ENCODE results near the gene SNRPE.

The SNRPE gene

GRCh38 chr1:203888807-203889251, 27.4 kb downstream of the SNRPE start:
- DNase-seq: no peak

DNA sequence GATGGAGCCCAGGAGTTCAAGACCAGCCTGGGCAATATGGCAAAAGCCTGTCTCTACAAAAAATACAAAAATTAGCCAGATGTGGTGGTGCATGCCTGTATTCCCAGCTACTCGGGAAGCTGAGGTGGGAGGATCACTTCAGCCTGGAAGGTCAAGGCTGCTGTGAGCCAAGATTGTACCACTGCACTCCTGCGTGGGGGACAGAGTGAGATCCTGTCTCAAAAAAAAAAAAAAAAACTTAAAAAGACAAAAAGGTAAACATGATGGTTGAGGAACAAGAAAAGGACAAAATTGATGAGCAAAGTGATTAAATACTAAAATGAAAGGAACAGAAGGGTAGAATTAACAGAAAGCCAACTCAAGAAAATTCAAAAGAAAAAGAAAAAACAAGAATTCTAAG, 30.6 kb downstream of the SNRPE start:
- DNase-seq: no peak

DNA sequence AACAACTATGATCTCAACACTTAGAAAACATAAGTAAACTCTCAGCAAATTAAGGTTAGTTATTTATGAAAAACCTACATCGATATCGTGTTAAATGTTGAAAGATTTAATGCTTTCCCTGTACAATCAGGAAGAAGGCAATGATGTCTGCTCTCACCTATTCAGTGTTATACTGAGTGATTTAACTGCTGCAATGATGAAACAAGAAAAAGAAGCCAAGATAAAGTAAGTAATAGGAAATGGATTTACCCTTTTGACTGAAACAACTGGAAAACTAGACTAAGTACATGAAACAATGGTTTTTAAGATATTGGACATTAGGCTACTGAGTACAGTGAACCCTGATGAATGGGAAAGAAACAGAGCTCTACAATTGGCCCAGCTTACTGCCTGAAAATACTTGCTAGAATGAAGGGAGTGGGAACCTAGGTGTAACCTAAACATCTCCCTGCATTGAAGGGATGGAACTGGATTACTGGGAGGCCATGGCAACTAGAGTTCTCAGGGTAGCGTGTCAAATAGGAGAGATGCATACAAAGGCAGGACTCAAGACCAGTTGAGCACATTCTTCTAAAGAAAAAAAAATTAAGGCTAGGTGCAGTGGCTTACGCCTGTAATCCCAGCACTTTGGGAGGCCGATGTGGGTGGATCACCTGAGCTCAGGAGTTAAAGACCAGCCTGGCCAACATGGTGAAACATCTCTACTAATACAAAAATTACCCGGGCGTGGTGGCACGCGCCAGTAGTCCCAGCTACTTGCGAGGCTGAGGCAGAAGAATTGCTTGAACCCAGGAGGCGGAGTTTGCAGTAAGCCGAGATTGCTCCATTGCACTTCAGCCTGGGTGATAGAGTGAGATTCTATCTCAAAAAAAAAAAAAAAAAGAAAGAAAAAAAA, 37.3 kb downstream of the SNRPE start:
- no peak for DNase-seq

DNA sequence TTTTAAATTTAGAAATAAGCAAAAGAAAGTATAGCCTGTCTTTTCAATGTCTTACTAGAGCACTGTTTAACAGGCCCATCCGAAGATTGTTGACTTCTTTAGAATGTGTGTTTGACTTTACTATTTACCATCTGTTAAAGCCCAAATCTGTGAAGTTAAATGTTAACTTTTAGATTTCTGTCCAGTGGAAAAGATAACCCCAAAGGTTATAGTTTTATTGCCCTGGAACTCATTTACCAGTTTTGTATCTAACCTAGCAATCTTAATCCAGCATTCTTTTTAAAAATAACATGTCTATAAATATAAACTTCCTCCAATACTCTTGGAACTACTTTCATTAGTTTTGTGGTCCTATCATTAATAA, 37.9 kb downstream of the SNRPE start:
- no peak for DNase-seq

GRCh38 chr1:203899869-203900714, 38.7 kb downstream of the SNRPE start:
- no peak for DNase-seq

GRCh38 chr1:203901581-203901980, 40.2 kb downstream of the SNRPE start:
- no peak for DNase-seq

DNA sequence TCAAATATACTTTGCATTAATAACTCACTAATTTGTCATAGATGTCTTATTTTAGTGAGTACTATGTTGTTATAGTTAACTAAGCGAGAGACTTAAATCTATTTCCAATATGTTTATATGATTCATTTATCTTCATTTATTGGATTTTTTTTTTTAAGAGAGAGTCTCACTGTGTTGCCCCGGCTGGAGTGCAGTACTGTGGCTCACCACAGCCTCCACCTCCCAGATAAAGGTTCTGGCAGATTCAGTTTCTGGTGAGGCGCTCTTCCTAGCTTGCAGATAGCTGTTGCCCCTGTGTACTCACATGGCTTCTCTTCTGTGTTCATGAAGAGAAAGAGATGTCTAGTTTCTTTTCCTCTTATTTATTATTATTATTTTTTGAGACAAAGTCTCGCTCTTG, 43.9 kb downstream of the SNRPE start:
- no peak for DNase-seq

- DNase-seq: no peak
Measured at GRCh38 chr1:203906932-203907331, 45.5 kb downstream of the SNRPE start.

GRCh38 chr1:203907901-203908300, 46.5 kb downstream of the SNRPE start:
- no peak for DNase-seq

GRCh38 chr1:203911806-203912205, 50.4 kb downstream of the SNRPE start:
- no peak for DNase-seq

GRCh38 chr1:203913073-203913521, 51.7 kb downstream of the SNRPE start:
- DNase-seq: peak; percentile 40 to 50

GRCh38 chr1:203914292-203914691, 52.9 kb downstream of the SNRPE start:
- DNase-seq: no peak

DNA sequence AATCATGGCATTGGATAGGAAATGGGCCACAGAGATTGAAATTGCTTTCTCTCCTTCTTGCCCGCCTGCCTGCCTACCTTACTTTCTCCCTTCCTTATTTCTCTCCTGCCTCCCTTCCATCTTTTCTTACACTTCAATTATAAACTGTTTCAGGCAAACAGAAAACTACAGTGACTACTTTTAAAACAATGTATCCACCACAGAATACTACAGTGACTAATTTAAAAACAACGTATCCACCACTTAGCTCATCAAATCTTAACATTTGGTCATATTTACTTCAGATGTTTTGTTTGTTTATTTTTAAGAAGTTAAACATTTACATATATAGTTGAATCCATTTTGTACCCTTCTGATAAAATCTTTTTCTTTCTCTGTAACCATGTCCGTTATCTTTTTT, 54.4 kb downstream of the SNRPE start:
- DNase-seq: no peak

DNA sequence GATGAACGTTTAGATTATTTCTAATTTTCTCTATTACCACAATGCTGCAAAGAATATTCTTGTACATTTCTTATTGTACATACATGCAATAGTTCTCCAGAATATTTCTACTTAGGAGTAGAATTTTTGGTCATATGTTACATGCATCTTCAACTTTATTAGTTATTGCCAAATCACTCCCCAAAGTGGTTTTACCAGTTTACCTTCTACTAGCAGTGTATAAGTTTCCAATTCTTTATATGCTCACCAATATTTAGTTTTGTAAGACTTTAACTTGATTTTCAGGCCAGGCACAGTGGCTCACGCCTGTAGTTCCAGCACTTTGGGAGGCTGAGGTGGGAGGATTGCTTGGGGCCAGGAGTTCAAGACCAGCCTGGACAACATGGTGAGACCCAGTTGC, 55.4 kb downstream of the SNRPE start:
- DNase-seq: no peak

Data from NCI-H187 (cell line).